Measurements from ENCODE around the gene NECAB3. TPM values are rescaled to one million over a fixed set of nuclear protein-coding genes. Genes with fewer than 3 reads are reported as not detected.

The NECAB3 gene
- total and polyA plus RNA-seq, 7 donors = 37.8 to 98.0 (median 63.7) TPM

DNA sequence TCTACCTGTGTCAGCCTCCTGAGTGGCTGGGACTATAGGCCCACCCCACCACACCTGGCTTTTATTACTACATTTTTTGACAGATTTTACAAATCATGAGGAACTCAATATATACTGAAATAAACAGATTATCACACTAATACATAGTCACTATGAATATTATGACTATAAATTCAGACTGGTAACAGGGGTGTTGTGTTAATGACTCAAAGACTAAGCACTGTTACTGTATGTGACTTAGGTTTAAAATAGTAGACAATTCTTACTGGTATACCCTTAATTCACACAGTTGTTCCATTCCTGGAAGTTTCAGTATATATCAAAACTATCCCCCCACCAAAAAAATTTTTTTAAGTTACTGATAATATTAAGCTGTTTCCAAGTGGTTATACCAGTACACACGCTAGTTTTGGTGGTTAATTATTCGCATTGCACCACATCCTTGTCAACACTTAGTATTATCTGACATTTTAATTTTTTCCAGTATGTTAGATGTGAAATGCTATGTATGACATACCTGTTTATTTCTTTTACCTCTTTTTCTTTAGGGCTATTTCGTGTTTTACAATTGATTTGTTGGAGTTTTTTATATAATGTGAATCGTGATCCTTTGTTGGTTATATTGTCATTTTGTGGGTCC lies 46.5 kb downstream of the NECAB3 start:
- H3K36me3 ChIP-seq (ENCODE audit: insufficient read depth in 1 of 2, low read depth in 1 of 2) = peaks cover 2 to 94% of the 10 kb centered on the region in 2 donors
- 97 to 100% (median 99%) methylated on average over 4 of the region's 4 CpGs for WGBS, 3 donors
- ATAC-seq = no peak

GRCh38 chr20:33626190-33626589 lies 48.0 kb downstream of the NECAB3 start:
- ATAC-seq (no peak), DNase-seq (no peak)
- WGBS, 3 donors = 96 to 98% (median 96%) methylated on average over 4 of the region's 4 CpGs
- Histone ChIP-seq H3K36me3 (ENCODE audit: insufficient read depth in 1 of 2, low read depth in 1 of 2) (peaks cover 2 to 82% of the 10 kb centered on the region in 2 donors), H3K27ac (no peak overlapping the region), H3K27me3 (ENCODE audit: insufficient read depth in 3 of 3, low read length in 2 of 3) (no peaks in the 10 kb centered on the region), H3K4me1 (no peaks in the 10 kb centered on the region), H3K4me3 (no peak overlapping the region), H3K9me3 (no peaks in the 10 kb centered on the region)
- no peak for TF ChIP-seq CTCF (IDR thresholded peaks at IDR 0.05)
- intact Hi-C loops (cut with DNase I) = no loop called here

More for the DNA sequence above, 46.5 kb downstream of the NECAB3 start:
- Histone ChIP-seq H3K4me3 (no peak overlapping the region), H3K4me1 (no peaks in the 10 kb centered on the region), H3K27ac (no peak overlapping the region), H3K27me3 (ENCODE audit: insufficient read depth in 3 of 3, low read length in 2 of 3) (no peaks in the 10 kb centered on the region), H3K9me3 (no peaks in the 10 kb centered on the region)
- no peak for DNase-seq
- TF ChIP-seq CTCF (IDR thresholded peaks at IDR 0.05) = no peak
- intact Hi-C loops (cut with DNase I) = no loop called here

- no peaks in the 10 kb centered on the region for H3K27me3 ChIP-seq (ENCODE audit: insufficient read depth in 3 of 3, low read length in 2 of 3)
- no peak overlapping the region for H3K4me3 ChIP-seq
- intact Hi-C loops (cut with DNase I) = no loop called here
- 87 to 97% (median 87%) methylated on average over 3 of the region's 3 CpGs for WGBS, 3 donors
- peaks cover 2 to 65% of the 10 kb centered on the region in 2 donors for H3K36me3 ChIP-seq (ENCODE audit: insufficient read depth in 1 of 2, low read depth in 1 of 2)
- H3K4me1 ChIP-seq = no peaks in the 10 kb centered on the region
- TF ChIP-seq CTCF (IDR thresholded peaks at IDR 0.05) = no peak
- H3K9me3 ChIP-seq = no peaks in the 10 kb centered on the region
- DNase-seq (no peak), ATAC-seq (no peak)
- no peak overlapping the region for H3K27ac ChIP-seq
These were observed 49.8 kb downstream of the NECAB3 start for GRCh38 chr20:33624399-33624798.

DNA sequence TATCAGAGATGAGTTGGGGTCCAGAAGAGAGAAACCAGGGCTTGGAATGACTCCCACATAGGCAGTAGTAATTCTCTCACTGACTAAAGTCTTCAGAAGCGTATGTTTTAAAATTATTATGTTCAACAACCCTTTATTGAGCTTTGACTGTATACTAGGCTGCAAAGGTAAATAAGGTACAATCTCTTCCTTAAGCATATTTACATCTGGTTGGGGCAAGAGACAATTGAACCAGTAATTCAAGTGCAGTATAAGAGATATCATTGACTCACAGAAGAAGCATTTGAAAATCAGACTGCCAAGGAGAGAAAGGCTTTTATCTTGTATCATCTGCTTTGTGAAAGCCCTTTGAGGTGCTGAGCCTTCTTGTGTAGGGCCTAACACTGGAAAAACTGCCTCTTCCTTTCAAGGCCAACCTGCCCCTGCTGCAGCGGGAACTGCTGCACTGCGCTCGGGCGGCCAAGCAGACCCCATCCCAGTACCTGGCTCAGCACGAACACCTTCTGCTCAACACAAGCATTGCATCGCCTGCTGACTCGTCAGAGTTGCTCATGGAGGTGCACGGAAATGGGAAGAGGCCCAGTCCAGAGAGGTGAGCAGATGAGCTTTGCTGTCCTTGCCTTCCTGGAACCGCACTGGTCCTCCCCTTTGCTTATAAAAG lies 51.4 kb downstream of the NECAB3 start:
- WGBS, 3 donors = 96 to 97% (median 97%) methylated on average over 10 of the region's 10 CpGs
- intact Hi-C loops (cut with DNase I) = no loop called here
- Histone ChIP-seq H3K27me3 (ENCODE audit: insufficient read depth in 3 of 3, low read length in 2 of 3) (no peaks in the 10 kb centered on the region), H3K4me3 (no peak overlapping the region), H3K4me1 (no peaks in the 10 kb centered on the region), H3K36me3 (ENCODE audit: insufficient read depth in 1 of 2, low read depth in 1 of 2) (peaks cover 2 to 54% of the 10 kb centered on the region in 2 donors), H3K27ac (no peak overlapping the region), H3K9me3 (no peaks in the 10 kb centered on the region)
- no peak for DNase-seq
- TF ChIP-seq CTCF (IDR thresholded peaks at IDR 0.05) = no peak
- no peak for ATAC-seq
